Uterus (tissue), 4 donors: Measurements from ENCODE around the gene SMTN. TPM values are rescaled to one million over a fixed set of nuclear protein-coding genes. Genes with fewer than 3 reads are reported as not detected.

ENCODE experiments used
- DNase-seq, 2 donors: peaks; one replicate each; pipeline ENCODE4 v3.0.0-alpha.2; 2019 to 2020
- H3K27ac ChIP-seq, 2 donors: fragments of 200-600 bp; sonication (generic); 1 replicate in 1 of 2; 2 replicates in 1 of 2; pipeline ENCODE4 v1.5.1; 2016 to 2018
- H3K27me3 ChIP-seq, 2 donors: fragments of 200-600 bp; sonication (generic); one replicate each; pipeline ENCODE4 v1.5.1; 2018 to 2019; ENCODE audit warnings: control low read depth in 1 of 2
- H3K36me3 ChIP-seq, 2 donors: fragments of 200-600 bp; sonication (generic); one replicate each; pipeline ENCODE4 v1.5.1; 2019; ENCODE audit warnings: control low read depth in 1 of 2
- H3K4me1 ChIP-seq, 2 donors: fragments of 200-600 bp; sonication (generic); one replicate each; pipeline ENCODE4 v1.5.1; 2018 to 2019; ENCODE audit warnings: control low read depth in 1 of 2
- H3K4me3 ChIP-seq, 2 donors: fragments of 200-600 bp; sonication (generic); 1 replicate in 1 of 2; 2 replicates in 1 of 2; pipeline ENCODE4 v1.5.1; 2018 to 2019; ENCODE audit warnings: mild to moderate bottlenecking in 1 of 2
- H3K9me3 ChIP-seq, 2 donors: fragments of 200-600 bp; sonication (generic); one replicate each; pipeline ENCODE4 v1.5.1; 2019; ENCODE audit warnings: control low read depth in 1 of 2
- POLR2A ChIP-seq, 2 donors: fragments of 450-650 bp; IDR thresholded peaks; one replicate each; pipeline ENCODE4 v1.6.1; 2016; ENCODE audit warnings: antibody characterized with exemption in 2 of 2, mild to moderate bottlenecking in 1 of 2, moderate library complexity in 1 of 2
- intact Hi-C: fragments of 100-400 bp; cut with DNase I; formaldehyde crosslinking; loops from one replicate; pipeline ENCODE4 v1.15.1; 2023; ENCODE audit warnings: low total_unique reads
- total RNA-seq, 4 donors: library from RNA; depleted of rRNA in 3 of 4; stranded (reverse); fragments of >200 nt in 3 of 4; gene quantifications; one replicate each; pipeline versions ENCODE4 v1.1.0 to v1.2.4, GENCODE V29; 2014 to 2023
- TF ChIP-seq, protein P1 (sequence below), 4 experiments: fragments of 200-600 bp in 2 of 4; fragments of 450-650 bp in 2 of 4; sonication (generic) in 2 of 4; IDR thresholded peaks; one replicate each; pipeline ENCODE4 v1.5.1; 2016 to 2019; ENCODE audit warnings: antibody characterized with exemption in 4 of 4, mild to moderate bottlenecking in 2 of 4, moderate library complexity in 1 of 4
- donor health status: DM: yes; HTN: yes; CAD: no.

SMTN gene
- total RNA-seq, 4 donors from 2014 or later: 182 to 647 (median 274) TPM

DNA sequence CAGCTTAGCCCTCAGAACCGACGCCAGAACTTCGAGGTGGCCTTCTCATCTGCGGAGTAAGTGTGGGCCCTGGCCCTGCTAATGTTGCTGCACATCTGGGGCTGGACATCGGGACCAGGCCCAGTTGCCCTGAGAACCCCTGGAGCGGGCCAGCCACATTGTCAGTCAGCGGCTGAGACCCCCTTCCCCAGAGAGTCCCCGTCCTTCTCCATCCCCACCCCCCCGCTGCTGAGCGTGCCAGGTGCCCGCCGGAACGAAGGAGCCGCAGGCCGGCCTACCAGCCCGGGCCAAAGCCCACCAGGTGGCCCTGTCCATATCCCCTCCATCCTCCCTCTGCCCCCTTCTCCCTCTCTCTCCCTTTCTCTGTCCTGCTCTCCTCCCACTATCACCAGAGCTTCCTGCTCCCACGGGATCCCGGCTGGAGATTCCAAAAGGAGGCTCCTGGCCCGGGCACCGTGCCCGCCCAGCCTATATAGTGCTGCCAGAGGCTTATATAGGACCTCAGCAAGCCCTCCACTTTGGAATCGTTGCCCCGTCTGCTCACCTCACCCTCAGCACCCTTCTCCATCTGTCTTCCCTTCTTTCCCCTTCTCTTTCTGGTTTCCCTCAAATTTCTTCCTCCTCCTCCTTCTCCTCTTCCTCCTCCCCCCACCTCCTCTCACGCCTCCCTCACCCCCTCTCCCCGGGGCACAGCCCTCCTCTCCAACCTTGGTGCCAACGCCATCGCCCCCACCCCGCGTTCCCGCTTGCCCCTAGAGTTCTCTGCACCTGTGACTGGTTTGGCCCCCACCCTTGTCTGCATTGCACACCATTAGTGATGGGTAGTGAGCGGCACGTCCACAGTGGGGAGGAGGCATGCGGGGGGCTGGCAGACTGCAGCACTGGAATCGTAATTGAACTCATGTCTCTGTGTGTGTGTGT lies 19.0 kb downstream of the SMTN start:
- intact Hi-C loops: no loop called here
- DNase-seq: peak in 1 of 2 donors; percentile 44
- no peaks in the 10 kb centered on the region for H3K36me3 ChIP-seq
- H3K4me1 ChIP-seq: peaks cover 4 to 10% of the 10 kb centered on the region in 2 donors
- H3K27ac ChIP-seq: peak overlapping the region; percentile 96 to 100
- no peaks in the 10 kb centered on the region for H3K9me3 ChIP-seq
- H3K27me3 ChIP-seq: no peaks in the 10 kb centered on the region
- no peak overlapping the region for H3K4me3 ChIP-seq
- TF ChIP-seq, protein P1, sequence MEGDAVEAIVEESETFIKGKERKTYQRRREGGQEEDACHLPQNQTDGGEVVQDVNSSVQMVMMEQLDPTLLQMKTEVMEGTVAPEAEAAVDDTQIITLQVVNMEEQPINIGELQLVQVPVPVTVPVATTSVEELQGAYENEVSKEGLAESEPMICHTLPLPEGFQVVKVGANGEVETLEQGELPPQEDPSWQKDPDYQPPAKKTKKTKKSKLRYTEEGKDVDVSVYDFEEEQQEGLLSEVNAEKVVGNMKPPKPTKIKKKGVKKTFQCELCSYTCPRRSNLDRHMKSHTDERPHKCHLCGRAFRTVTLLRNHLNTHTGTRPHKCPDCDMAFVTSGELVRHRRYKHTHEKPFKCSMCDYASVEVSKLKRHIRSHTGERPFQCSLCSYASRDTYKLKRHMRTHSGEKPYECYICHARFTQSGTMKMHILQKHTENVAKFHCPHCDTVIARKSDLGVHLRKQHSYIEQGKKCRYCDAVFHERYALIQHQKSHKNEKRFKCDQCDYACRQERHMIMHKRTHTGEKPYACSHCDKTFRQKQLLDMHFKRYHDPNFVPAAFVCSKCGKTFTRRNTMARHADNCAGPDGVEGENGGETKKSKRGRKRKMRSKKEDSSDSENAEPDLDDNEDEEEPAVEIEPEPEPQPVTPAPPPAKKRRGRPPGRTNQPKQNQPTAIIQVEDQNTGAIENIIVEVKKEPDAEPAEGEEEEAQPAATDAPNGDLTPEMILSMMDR (IDR thresholded peaks at IDR 0.05): no peak
- no peak for TF ChIP-seq POLR2A (IDR thresholded peaks at IDR 0.05)

DNA sequence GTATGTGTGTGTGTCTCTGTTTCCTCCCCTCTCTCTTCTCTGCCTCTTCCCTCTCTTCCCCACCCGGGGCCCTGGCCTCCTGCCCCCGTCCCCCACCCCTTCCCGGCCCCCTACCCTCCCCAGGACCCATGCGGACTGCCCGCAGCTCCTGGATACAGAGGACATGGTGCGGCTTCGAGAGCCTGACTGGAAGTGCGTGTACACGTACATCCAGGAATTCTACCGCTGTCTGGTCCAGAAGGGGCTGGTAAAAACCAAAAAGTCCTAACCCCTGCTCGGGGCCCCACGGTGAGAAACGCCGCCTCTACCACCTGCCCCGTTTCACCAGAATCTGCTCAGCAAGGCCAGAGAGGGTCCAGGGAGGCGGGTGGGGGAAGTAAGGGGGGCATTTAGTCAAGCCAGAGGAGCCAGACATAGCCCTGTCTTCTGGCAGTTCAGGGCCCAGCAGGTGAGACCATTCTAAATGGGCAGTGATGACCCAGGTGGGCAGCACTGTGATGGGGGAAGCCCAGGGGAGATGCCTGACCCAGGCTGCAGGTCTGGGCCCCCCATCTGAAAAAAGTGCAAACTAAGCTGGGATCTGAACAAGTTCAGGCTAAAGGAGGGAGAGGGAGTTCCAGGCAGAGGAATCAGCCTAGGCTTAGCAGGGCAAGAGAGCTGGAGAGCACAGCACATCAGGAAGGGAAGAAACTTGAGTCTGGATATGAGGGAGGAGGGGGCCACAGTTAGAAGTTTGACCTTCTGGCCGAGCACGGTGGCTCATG lies 19.8 kb downstream of the SMTN start:
- H3K4me1 ChIP-seq: peaks cover 4 to 10% of the 10 kb centered on the region in 2 donors
- TF ChIP-seq, protein P1 (IDR thresholded peaks at IDR 0.05): no peak
- TF ChIP-seq POLR2A (IDR thresholded peaks at IDR 0.05): no peak
- intact Hi-C loops: no loop called here
- DNase-seq: no peak
- peak overlapping the region; percentile 96 to 100 for H3K27ac ChIP-seq
- no peaks in the 10 kb centered on the region for H3K27me3 ChIP-seq
- no peak overlapping the region for H3K4me3 ChIP-seq
- H3K36me3 ChIP-seq: no peaks in the 10 kb centered on the region
- H3K9me3 ChIP-seq: no peaks in the 10 kb centered on the region

DNA sequence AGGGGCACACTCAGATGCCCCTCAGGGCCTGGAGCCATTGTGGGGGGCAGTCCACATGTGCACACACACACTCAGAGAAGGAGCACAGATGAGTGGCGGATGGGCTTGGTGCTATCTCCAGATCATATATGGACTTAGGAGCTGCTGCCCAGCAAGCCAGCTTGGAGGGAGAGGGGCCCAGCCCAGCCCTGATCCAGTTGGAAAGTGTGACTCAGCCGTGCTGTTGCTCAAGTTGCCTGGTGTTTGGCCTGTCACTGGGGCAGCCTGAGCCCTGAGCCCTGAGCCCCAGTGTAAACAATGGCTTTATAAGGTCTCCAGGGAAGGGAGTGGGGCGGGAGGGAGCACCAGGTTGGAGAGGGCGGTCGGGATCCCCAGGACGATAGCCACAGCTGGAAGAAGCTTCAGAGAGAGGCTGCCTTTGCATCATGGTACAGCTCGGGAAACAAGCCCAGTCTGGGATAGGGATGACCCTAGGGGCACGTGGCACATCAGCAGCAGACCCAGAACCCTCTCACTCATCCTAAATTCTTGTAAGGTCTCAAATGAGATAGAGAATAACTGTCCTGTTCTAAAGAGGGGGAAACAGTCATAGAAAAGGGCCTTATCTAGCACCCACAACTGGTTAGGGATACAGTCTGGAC lies 21.4 kb downstream of the SMTN start:
- H3K36me3 ChIP-seq: no peaks in the 10 kb centered on the region

DNA sequence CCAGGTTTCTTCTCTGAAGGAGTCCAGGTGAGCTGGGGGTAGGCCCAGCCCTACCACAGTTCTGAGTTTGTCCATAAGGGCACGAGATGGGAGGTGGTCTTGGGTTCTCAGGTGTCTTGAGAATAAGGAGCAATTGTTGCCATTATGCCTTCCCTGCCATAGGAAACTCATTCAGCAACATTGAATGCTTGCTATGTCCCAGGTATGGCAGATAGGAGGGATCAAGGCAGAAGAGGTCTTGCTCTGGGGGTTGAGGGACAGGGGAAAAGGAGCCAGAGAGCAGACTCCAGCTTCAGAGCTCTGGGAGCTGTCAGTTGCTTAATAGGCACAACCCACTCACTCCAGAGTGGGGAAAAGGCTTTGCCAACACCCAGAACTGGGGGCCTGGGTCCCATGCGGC lies 22.0 kb downstream of the SMTN start:
- TF ChIP-seq, protein P1 (IDR thresholded peaks at IDR 0.05): peak in 1 of 4 experiments; percentile 12
- no peak for TF ChIP-seq POLR2A (IDR thresholded peaks at IDR 0.05)
- peaks cover 0 to 4% of the 10 kb centered on the region in 2 donors for H3K4me1 ChIP-seq
- H3K27ac ChIP-seq: peak overlapping the region; percentile 96 to 100
- DNase-seq: peak in 1 of 2 donors; percentile 28
- intact Hi-C loops: no loop called here
- H3K9me3 ChIP-seq: no peaks in the 10 kb centered on the region
- no peaks in the 10 kb centered on the region for H3K27me3 ChIP-seq
- H3K4me3 ChIP-seq: no peak overlapping the region
- no peaks in the 10 kb centered on the region for H3K36me3 ChIP-seq

More for the DNA sequence above, 21.4 kb downstream of the SMTN start:
- TF ChIP-seq, protein P1 (IDR thresholded peaks at IDR 0.05): peak in 1 of 4 experiments; percentile 3
- TF ChIP-seq POLR2A (IDR thresholded peaks at IDR 0.05): peak; percentile 43 to 48
- intact Hi-C loops: no loop called here
- peak overlapping the region; percentile 96 to 100 for H3K27ac ChIP-seq
- peak; percentile 91 to 97 for DNase-seq
- no peak overlapping the region for H3K4me3 ChIP-seq
- no peaks in the 10 kb centered on the region for H3K9me3 ChIP-seq
- no peaks in the 10 kb centered on the region for H3K27me3 ChIP-seq
- H3K4me1 ChIP-seq: peaks cover 0 to 4% of the 10 kb centered on the region in 2 donors
